Small intestine (tissue), 7 donors: ENCODE measurements around the gene SAXO2. TPM values are rescaled to one million over a fixed set of nuclear protein-coding genes. Genes with fewer than 3 reads are reported as not detected.
"Not testable (repeated sequence)": the region's sequence is repeated elsewhere in the genome, so short reads cannot be mapped to it uniquely, and the experiment has no call there.

Experiments
- DNase-seq, 2 donors: peaks; one replicate each; pipeline versions ENCODE4 v3.0.0 to v3.0.0-alpha.2; 2013
- FAIRE-seq: peaks from 2 replicates; lab custom pipeline; 2012; peaks lifted over from hg19 to GRCh38; lab: Jason Lieb, UNC
- H3K27ac ChIP-seq, 3 donors: one replicate each; pipeline ENCODE4 v1.5.1; 2013; ENCODE audit warnings: low read length in 2 of 3, mild to moderate bottlenecking in 2 of 3, control low read depth in 1 of 3, inconsistent platforms in 1 of 3, low read depth in 1 of 3, moderate library complexity in 1 of 3
- H3K27me3 ChIP-seq, 3 donors: one replicate each; pipeline ENCODE4 v1.6.1; 2013; ENCODE audit warnings: low read length in 3 of 3, inconsistent platforms in 1 of 3; ENCODE audit not compliant: control insufficient read depth in 3 of 3, insufficient read depth in 3 of 3
- H3K36me3 ChIP-seq, 3 donors: one replicate each; pipeline ENCODE4 v1.6.1; 2013; ENCODE audit warnings: low read length in 3 of 3, inconsistent platforms in 1 of 3, low read depth in 1 of 3, mild to moderate bottlenecking in 1 of 3, moderate library complexity in 1 of 3; ENCODE audit not compliant: control insufficient read depth in 3 of 3, insufficient read depth in 2 of 3
- H3K4me1 ChIP-seq, 3 donors: one replicate each; pipeline ENCODE4 v1.6.1; 2013; ENCODE audit warnings: low read length in 2 of 3, inconsistent platforms in 1 of 3, low read depth in 1 of 3, mild to moderate bottlenecking in 1 of 3, moderate library complexity in 1 of 3; ENCODE audit not compliant: control insufficient read depth in 3 of 3, insufficient read depth in 2 of 3
- H3K4me3 ChIP-seq, 3 donors: one replicate each; pipeline ENCODE4 v1.5.1; 2013; ENCODE audit warnings: low read length in 3 of 3, control low read depth in 1 of 3, inconsistent platforms in 1 of 3, low read depth in 1 of 3, mild to moderate bottlenecking in 1 of 3, moderate library complexity in 1 of 3
- H3K9me3 ChIP-seq, 2 donors: one replicate each; pipeline ENCODE4 v1.6.1; 2013; ENCODE audit warnings: low read depth in 1 of 2, low read length in 1 of 2; ENCODE audit not compliant: control insufficient read depth in 2 of 2, insufficient read depth in 1 of 2
- WGBS, 3 donors: extraction: QIAGEN DNeasy Blood & Tissue Kit; methylation state at CpG; one replicate each; pipeline ENCODE4 v1.1.7; 2013; 5-methylcytosine and 5-hydroxymethylcytosine counted together
- polyA plus RNA-seq, 4 donors: library from polyadenylated mRNA; stranded (reverse) in 3 of 4; unstranded in 1 of 4; fragments of 200-250 nt in 3 of 4; fragments of 120-200 nt in 1 of 4; gene quantifications; one replicate each; pipeline versions ENCODE4 v1.2.1 to v1.2.3, GENCODE V29; 2013
- donor health status: healthy with polysubstance abuse.
- donor health status: control.
- donor health status: control.
- donor health status: Bipolar disorder and iron deficiency.
- donor health status: healthy.

Gene SAXO2
- polyA plus RNA-seq, 4 donors, result 0.37 to 5.1 (median 1.5) TPM; not detected in 1

- Histone ChIP-seq H3K27me3 (no peaks in the 10 kb centered on the region), H3K4me1 (no peaks in the 10 kb centered on the region), H3K36me3 (peaks cover 4 to 11% (median 10%) of the 10 kb centered on the region in 3 donors), H3K27ac (no peak overlapping the region), H3K9me3 (no peaks in the 10 kb centered on the region), H3K4me3 (no peak overlapping the region)
- FAIRE-seq (no peak), DNase-seq (peak; percentile 11 to 25)
- 24 to 67% (median 48%) methylated on average over 5 of the region's 5 CpGs for WGBS, 3 donors
Measured at GRCh38 chr15:82239685-82240391, 22.8 kb upstream of the SAXO2 start.

- peaks cover 4 to 12% (median 7%) of the 10 kb centered on the region in 3 donors for H3K36me3 ChIP-seq
- WGBS, 3 donors, result 81 to 91% (median 88%) methylated on average over 1 of the region's 1 CpG
- not testable (repeated sequence) for H3K9me3 ChIP-seq, H3K27ac ChIP-seq, H3K4me3 ChIP-seq, H3K4me1 ChIP-seq, H3K27me3 ChIP-seq
- FAIRE-seq, result peak; percentile 39
- peak in 1 of 2 donors; percentile 13 for DNase-seq
Measured at GRCh38 chr15:82241836-82242499, 20.6 kb upstream of the SAXO2 start.

- not testable (repeated sequence) for FAIRE-seq, H3K4me1 ChIP-seq, DNase-seq, H3K9me3 ChIP-seq, H3K27ac ChIP-seq, H3K4me3 ChIP-seq, H3K27me3 ChIP-seq
- H3K36me3 ChIP-seq, result peaks cover 4 to 10% (median 7%) of the 10 kb centered on the region in 3 donors
- 85 to 90% (median 87%) methylated on average over 3 of the region's 5 CpGs for WGBS, 3 donors
Measured at GRCh38 chr15:82243644-82244043, 19.0 kb upstream of the SAXO2 start.

GRCh38 chr15:82245956-82246355 lies 16.7 kb upstream of the SAXO2 start:
- not testable (repeated sequence) for H3K27me3 ChIP-seq, FAIRE-seq, H3K9me3 ChIP-seq, H3K36me3 ChIP-seq, DNase-seq, H3K27ac ChIP-seq, H3K4me3 ChIP-seq, H3K4me1 ChIP-seq
- WGBS, 3 donors, result 84 to 92% (median 85%) methylated on average over 5 of the region's 5 CpGs

- not testable (repeated sequence) for H3K4me3 ChIP-seq, DNase-seq, H3K27ac ChIP-seq, FAIRE-seq, H3K27me3 ChIP-seq, H3K4me1 ChIP-seq, H3K9me3 ChIP-seq, H3K36me3 ChIP-seq
- 76 to 90% (median 78%) methylated on average over 3 of the region's 3 CpGs for WGBS, 3 donors
Measured at GRCh38 chr15:82248261-82248660, 14.4 kb upstream of the SAXO2 start.

- WGBS, 3 donors, result 0 to 3% (median 2%) methylated on average over 18 to 19 of the region's 19 CpGs
- not testable (repeated sequence) for H3K27me3 ChIP-seq, H3K9me3 ChIP-seq, H3K4me1 ChIP-seq, H3K36me3 ChIP-seq, FAIRE-seq
- DNase-seq, result peak; percentile 77 to 89
- Histone ChIP-seq H3K4me3 (peak overlapping the region; percentile 76 to 85 (median 77)), H3K27ac (peak overlapping the region; percentile 60 to 96 (median 96))
Measured at GRCh38 chr15:82261566-82262421, 824 bp upstream of the SAXO2 start.

- peak overlapping the region in 2 of 3 donors; percentile 76 to 85 for H3K4me3 ChIP-seq
- H3K4me1 ChIP-seq, result peaks cover 0 to 5% (median 4%) of the 10 kb centered on the region in 3 donors
- no peaks in the 10 kb centered on the region for H3K9me3 ChIP-seq
- FAIRE-seq (no peak), DNase-seq (peak; percentile 36 to 48)
- H3K27ac ChIP-seq, result peak overlapping the region in 2 of 3 donors; percentile 33 to 96
- no peaks in the 10 kb centered on the region for H3K27me3 ChIP-seq
- peaks cover 0 to 3% (median under 1%) of the 10 kb centered on the region in 3 donors for H3K36me3 ChIP-seq
- 10 to 23% (median 21%) methylated on average over 3 of the region's 3 CpGs for WGBS, 3 donors
Measured at GRCh38 chr15:82263350-82263749, 732 bp downstream of the SAXO2 start.

GRCh38 chr15:82267137-82267536 lies 4.5 kb downstream of the SAXO2 start:
- not testable (repeated sequence) for H3K27ac ChIP-seq, FAIRE-seq, H3K27me3 ChIP-seq, H3K4me3 ChIP-seq, DNase-seq, H3K36me3 ChIP-seq, H3K9me3 ChIP-seq, H3K4me1 ChIP-seq
- 77 to 90% (median 85%) methylated on average over 2 of the region's 2 CpGs for WGBS, 3 donors
